Measurements from ENCODE around the gene NPTXR. TPM values are rescaled to one million over a fixed set of nuclear protein-coding genes. Genes with fewer than 3 reads are reported as not detected.

The NPTXR gene
- total and polyA plus RNA-seq, 4 donors, result 0.05 to 0.45 (median 0.16) TPM

GRCh38 chr22:38799265-38800002, 44.4 kb downstream of the NPTXR start:
- no peak overlapping the region for H3K9ac ChIP-seq (ENCODE audit: low read depth in 1 of 2, low read length in 2 of 2)
- WGBS, result 86% methylated on average over 6 of the region's 6 CpGs
- no peak for DNase-seq (ENCODE audit: low spot score)
- peaks cover 0 to 2% (median 1%) of the 10 kb centered on the region in 4 donors for H3K4me1 ChIP-seq (ENCODE audit: control insufficient read depth in 4 of 4, insufficient read depth in 4 of 4, low read length in 3 of 4)
- H3K9me3 ChIP-seq (ENCODE audit: control insufficient read depth in 4 of 4, low read length in 3 of 4), result peaks cover 0 to 3% (median 1%) of the 10 kb centered on the region in 4 donors
- peaks cover 0 to 6% (median 0%) of the 10 kb centered on the region in 4 donors for H3K27me3 ChIP-seq (ENCODE audit: control insufficient read depth in 4 of 4, insufficient read depth in 4 of 4, low read length in 3 of 4)
- TF ChIP-seq FOXA1 (IDR thresholded peaks at IDR 0.05) (no peak), GABPA (IDR thresholded peaks at IDR 0.05 in 1 of 2, conservative IDR thresholded peaks at IDR 0.05 in 1 of 2) (no peak), HNF4A (conservative IDR thresholded peaks at IDR 0.05) (no peak), MAX (IDR thresholded peaks at IDR 0.05) (no peak), NR2F2 (IDR thresholded peaks at IDR 0.05) (no peak), EGR1 (IDR thresholded peaks at IDR 0.05; ENCODE audit: low read depth in 2 of 2) (no peak), ATF3 (IDR thresholded peaks at IDR 0.05) (no peak), REST (IDR thresholded peaks at IDR 0.05) (no peak), TAF1 (conservative IDR thresholded peaks at IDR 0.05) (no peak), CTCF (IDR thresholded peaks at IDR 0.05; ENCODE audit: low read depth, low read length, missing input control) (no peak), RXRA (IDR thresholded peaks at IDR 0.05) (no peak), JUND (IDR thresholded peaks at IDR 0.05) (no peak), YY1 (IDR thresholded peaks at IDR 0.05) (no peak), RAD21 (IDR thresholded peaks at IDR 0.05) (no peak), FOXA2 (IDR thresholded peaks at IDR 0.05) (no peak), SP1 (IDR thresholded peaks at IDR 0.05) (no peak), HNF4G (IDR thresholded peaks at IDR 0.05) (no peak)
- TF ChIP-seq, protein P1, sequence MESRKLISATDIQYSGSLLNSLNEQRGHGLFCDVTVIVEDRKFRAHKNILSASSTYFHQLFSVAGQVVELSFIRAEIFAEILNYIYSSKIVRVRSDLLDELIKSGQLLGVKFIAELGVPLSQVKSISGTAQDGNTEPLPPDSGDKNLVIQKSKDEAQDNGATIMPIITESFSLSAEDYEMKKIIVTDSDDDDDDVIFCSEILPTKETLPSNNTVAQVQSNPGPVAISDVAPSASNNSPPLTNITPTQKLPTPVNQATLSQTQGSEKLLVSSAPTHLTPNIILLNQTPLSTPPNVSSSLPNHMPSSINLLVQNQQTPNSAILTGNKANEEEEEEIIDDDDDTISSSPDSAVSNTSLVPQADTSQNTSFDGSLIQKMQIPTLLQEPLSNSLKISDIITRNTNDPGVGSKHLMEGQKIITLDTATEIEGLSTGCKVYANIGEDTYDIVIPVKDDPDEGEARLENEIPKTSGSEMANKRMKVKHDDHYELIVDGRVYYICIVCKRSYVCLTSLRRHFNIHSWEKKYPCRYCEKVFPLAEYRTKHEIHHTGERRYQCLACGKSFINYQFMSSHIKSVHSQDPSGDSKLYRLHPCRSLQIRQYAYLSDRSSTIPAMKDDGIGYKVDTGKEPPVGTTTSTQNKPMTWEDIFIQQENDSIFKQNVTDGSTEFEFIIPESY (IDR thresholded peaks at IDR 0.05), result no peak
- H3K36me3 ChIP-seq (ENCODE audit: control insufficient read depth in 4 of 4, insufficient read depth in 3 of 4, low read depth in 1 of 4, low read length in 3 of 4), result no peaks in the 10 kb centered on the region
- no peak overlapping the region for H3K4me3 ChIP-seq (ENCODE audit: low read depth in 1 of 3, low read length in 3 of 3)
- no peak overlapping the region for H3K27ac ChIP-seq (ENCODE audit: low read depth in 1 of 2, low read length in 2 of 2)

Data from liver (tissue), 9 donors.